Skin of body (tissue), 2 donors: Measurements from ENCODE around the gene IFNL1. TPM values are rescaled to one million over a fixed set of nuclear protein-coding genes. Genes with fewer than 3 reads are reported as not detected.
"Not testable (repeated sequence)": the region's sequence is repeated elsewhere in the genome, so short reads cannot be mapped to it uniquely, and the experiment has no call there.

ENCODE experiments used
- DNase-seq: peaks from one replicate; lab custom pipeline; 2025; lab: John Stamatoyannopoulos, UW
- total RNA-seq: library from RNA; depleted of rRNA; stranded (reverse); fragments of >200 nt; gene quantifications from one replicate; pipeline ENCODE4 v1.2.3, GENCODE V29; 2014

The IFNL1 gene
- total RNA-seq, 1 donor from 2014 or later: not detected

GRCh38 chr19:39270036-39270871 lies 26.0 kb upstream of the IFNL1 start:
- no peak for DNase-seq

GRCh38 chr19:39273859-39274258 lies 22.3 kb upstream of the IFNL1 start:
- DNase-seq: not testable (repeated sequence)

- DNase-seq: no peak
These were observed 20.6 kb upstream of the IFNL1 start for GRCh38 chr19:39275578-39275977.

GRCh38 chr19:39276740-39277139 lies 19.5 kb upstream of the IFNL1 start:
- no peak for DNase-seq

- no peak for DNase-seq
These were observed 18.6 kb upstream of the IFNL1 start for GRCh38 chr19:39277598-39277997.

GRCh38 chr19:39282021-39282420 lies 14.2 kb upstream of the IFNL1 start:
- DNase-seq: no peak

- no peak for DNase-seq
These were observed 12.2 kb upstream of the IFNL1 start for GRCh38 chr19:39284032-39284431.

GRCh38 chr19:39293394-39293793 lies 2.8 kb upstream of the IFNL1 start:
- DNase-seq: no peak

GRCh38 chr19:39296906-39297305 lies 699 bp downstream of the IFNL1 start:
- no peak for DNase-seq

- DNase-seq: no peak
These were observed 1.9 kb downstream of the IFNL1 start for GRCh38 chr19:39297931-39298634.

- DNase-seq: no peak
These were observed 3.2 kb downstream of the IFNL1 start for GRCh38 chr19:39299404-39299803.

GRCh38 chr19:39299832-39300231 lies 3.6 kb downstream of the IFNL1 start:
- no peak for DNase-seq

GRCh38 chr19:39301021-39301420 lies 4.8 kb downstream of the IFNL1 start:
- no peak for DNase-seq

- DNase-seq: no peak
These were observed 5.4 kb downstream of the IFNL1 start for GRCh38 chr19:39301562-39301961.

- DNase-seq: no peak
These were observed 7.4 kb downstream of the IFNL1 start for GRCh38 chr19:39303373-39304184.

GRCh38 chr19:39304185-39304513 lies 7.9 kb downstream of the IFNL1 start:
- DNase-seq: no peak

GRCh38 chr19:39304701-39305571 lies 8.7 kb downstream of the IFNL1 start:
- DNase-seq: no peak

GRCh38 chr19:39306075-39306474 lies 9.9 kb downstream of the IFNL1 start:
- no peak for DNase-seq

GRCh38 chr19:39307046-39307821 lies 11.0 kb downstream of the IFNL1 start:
- DNase-seq: no peak

- DNase-seq: no peak
These were observed 11.8 kb downstream of the IFNL1 start for GRCh38 chr19:39307822-39308530.
